Nephron progenitor cell (in vitro differentiated cells): ENCODE results near the gene GMDS.

Experiments used
- DNase-seq: peaks from one replicate; pipeline ENCODE4 v3.0.0; 2021
- H3K27ac Mint-ChIP-seq: 2 replicates; pipeline ENCODE4 v1.8.0; 2021; ENCODE audit warnings: mild to moderate bottlenecking, moderate library complexity, mixed read lengths
- H3K27me3 Mint-ChIP-seq: 2 replicates; pipeline ENCODE4 v1.8.0; 2021; ENCODE audit warnings: mild to moderate bottlenecking, low read depth, mixed read lengths; ENCODE audit not compliant: poor library complexity
- H3K36me3 Mint-ChIP-seq: 2 replicates; pipeline ENCODE4 v1.8.0; 2021; ENCODE audit warnings: low read depth, mixed read lengths
- H3K4me1 Mint-ChIP-seq: 2 replicates; pipeline ENCODE4 v1.8.0; 2021; ENCODE audit warnings: mixed read lengths
- H3K4me3 Mint-ChIP-seq: 2 replicates; pipeline ENCODE4 v1.8.0; 2021; ENCODE audit warnings: mild to moderate bottlenecking, moderate library complexity, mixed read lengths
- H3K9me3 Mint-ChIP-seq: 2 replicates; pipeline ENCODE4 v1.8.0; 2021; ENCODE audit warnings: mild to moderate bottlenecking, moderate library complexity, mixed read lengths
- CTCF ChIP-seq: fragments of 200-600 bp; sonication (generic); IDR thresholded peaks from 2 replicates; pipeline ENCODE4 v1.5.0; 2021; ENCODE audit warnings: antibody characterized with exemption

The GMDS gene

GRCh38 chr6:1614448-1615150 is 630.8 kb downstream of the GMDS start:
- peak overlapping the region; percentile 78 for H3K4me3 Mint-ChIP-seq
- H3K27me3 Mint-ChIP-seq = peaks cover 22% of the 10 kb centered on the region
- no peak overlapping the region for H3K27ac Mint-ChIP-seq
- H3K36me3 Mint-ChIP-seq = peaks cover 14% of the 10 kb centered on the region
- peaks cover 52% of the 10 kb centered on the region for H3K4me1 Mint-ChIP-seq
- TF ChIP-seq CTCF = no peak
- peak; percentile 68 for DNase-seq
- no peaks in the 10 kb centered on the region for H3K9me3 Mint-ChIP-seq

- Mint-ChIP-seq H3K9me3 (no peaks in the 10 kb centered on the region), H3K27ac (peak overlapping the region; percentile 95), H3K4me1 (peaks cover 51% of the 10 kb centered on the region), H3K27me3 (peaks cover 26% of the 10 kb centered on the region), H3K4me3 (peak overlapping the region; percentile 98), H3K36me3 (peaks cover 14% of the 10 kb centered on the region)
- TF ChIP-seq CTCF = no peak
- DNase-seq = peak; percentile 83
These were observed 631.5 kb downstream of the GMDS start for GRCh38 chr6:1613688-1614447.

GRCh38 chr6:1613346-1613687 is 632.1 kb downstream of the GMDS start:
- peaks cover 51% of the 10 kb centered on the region for H3K4me1 Mint-ChIP-seq

GRCh38 chr6:1612974-1613306 is 632.5 kb downstream of the GMDS start:
- H3K36me3 Mint-ChIP-seq = peaks cover 14% of the 10 kb centered on the region
- H3K4me1 Mint-ChIP-seq = peaks cover 51% of the 10 kb centered on the region
- no peak for TF ChIP-seq CTCF
- peak overlapping the region; percentile 95 for H3K27ac Mint-ChIP-seq
- H3K9me3 Mint-ChIP-seq = no peaks in the 10 kb centered on the region
- no peak for DNase-seq
- H3K27me3 Mint-ChIP-seq = peaks cover 35% of the 10 kb centered on the region
- H3K4me3 Mint-ChIP-seq = peak overlapping the region; percentile 98

More at GRCh38 chr6:1613346-1613687, 632.1 kb downstream of the GMDS start:
- Mint-ChIP-seq H3K4me3 (peak overlapping the region; percentile 98), H3K27me3 (peaks cover 31% of the 10 kb centered on the region), H3K9me3 (no peaks in the 10 kb centered on the region), H3K36me3 (peaks cover 14% of the 10 kb centered on the region), H3K27ac (peak overlapping the region; percentile 95)
- TF ChIP-seq CTCF = no peak
- no peak for DNase-seq

- Mint-ChIP-seq H3K36me3 (peaks cover 14% of the 10 kb centered on the region), H3K4me1 (peaks cover 51% of the 10 kb centered on the region), H3K4me3 (peak overlapping the region; percentile 98), H3K27ac (peak overlapping the region; percentile 96), H3K9me3 (no peaks in the 10 kb centered on the region), H3K27me3 (peaks cover 40% of the 10 kb centered on the region)
- TF ChIP-seq CTCF = no peak
- DNase-seq = no peak
These were observed 633.0 kb downstream of the GMDS start for GRCh38 chr6:1612299-1612973.
